Tibial nerve (tissue), 3 donors: ENCODE results near the gene AP3S2.

ENCODE experiments used
- POLR2A ChIP-seq, 2 donors: fragments of 450-650 bp; IDR thresholded peaks; one replicate each; pipeline ENCODE4 v1.6.1; 2017; ENCODE audit warnings: antibody characterized with exemption in 2 of 2, mild to moderate bottlenecking in 2 of 2, moderate library complexity in 2 of 2
- TF ChIP-seq, protein P1 (sequence below), 5 experiments: fragments of 200-600 bp in 3 of 5; fragments of 450-650 bp in 2 of 5; sonication (generic) in 3 of 5; IDR thresholded peaks; one replicate each; pipeline ENCODE4 v1.5.1; 2016 to 2019; ENCODE audit warnings: antibody characterized with exemption in 5 of 5, mild to moderate bottlenecking in 3 of 5, moderate library complexity in 2 of 5

DNA sequence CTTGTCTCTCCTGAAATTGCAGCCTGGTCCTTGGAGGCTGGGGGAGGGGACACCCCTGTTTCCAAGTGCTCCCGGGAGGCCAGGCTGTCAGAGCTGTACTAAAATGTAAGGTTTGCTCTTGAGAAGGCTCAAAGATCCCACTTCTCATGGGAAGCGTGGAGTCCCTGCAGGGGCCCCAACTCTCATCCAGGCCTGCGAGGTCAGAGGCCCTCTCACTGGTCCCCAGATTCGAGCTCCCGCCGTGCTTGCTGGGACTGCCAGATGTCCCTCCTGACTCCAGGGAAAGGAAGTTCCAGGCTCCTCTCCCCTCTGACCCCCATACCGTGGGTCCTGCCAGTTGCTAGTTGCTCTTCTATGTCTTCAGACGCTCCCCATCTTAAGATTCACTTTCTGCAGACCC is 64.6 kb downstream of the AP3S2 start:
- TF ChIP-seq, protein P1, sequence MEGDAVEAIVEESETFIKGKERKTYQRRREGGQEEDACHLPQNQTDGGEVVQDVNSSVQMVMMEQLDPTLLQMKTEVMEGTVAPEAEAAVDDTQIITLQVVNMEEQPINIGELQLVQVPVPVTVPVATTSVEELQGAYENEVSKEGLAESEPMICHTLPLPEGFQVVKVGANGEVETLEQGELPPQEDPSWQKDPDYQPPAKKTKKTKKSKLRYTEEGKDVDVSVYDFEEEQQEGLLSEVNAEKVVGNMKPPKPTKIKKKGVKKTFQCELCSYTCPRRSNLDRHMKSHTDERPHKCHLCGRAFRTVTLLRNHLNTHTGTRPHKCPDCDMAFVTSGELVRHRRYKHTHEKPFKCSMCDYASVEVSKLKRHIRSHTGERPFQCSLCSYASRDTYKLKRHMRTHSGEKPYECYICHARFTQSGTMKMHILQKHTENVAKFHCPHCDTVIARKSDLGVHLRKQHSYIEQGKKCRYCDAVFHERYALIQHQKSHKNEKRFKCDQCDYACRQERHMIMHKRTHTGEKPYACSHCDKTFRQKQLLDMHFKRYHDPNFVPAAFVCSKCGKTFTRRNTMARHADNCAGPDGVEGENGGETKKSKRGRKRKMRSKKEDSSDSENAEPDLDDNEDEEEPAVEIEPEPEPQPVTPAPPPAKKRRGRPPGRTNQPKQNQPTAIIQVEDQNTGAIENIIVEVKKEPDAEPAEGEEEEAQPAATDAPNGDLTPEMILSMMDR (IDR thresholded peaks at IDR 0.05), result no peak
- TF ChIP-seq POLR2A (IDR thresholded peaks at IDR 0.05), result no peak
